ENCODE measurements around the gene NANS.

DNA sequence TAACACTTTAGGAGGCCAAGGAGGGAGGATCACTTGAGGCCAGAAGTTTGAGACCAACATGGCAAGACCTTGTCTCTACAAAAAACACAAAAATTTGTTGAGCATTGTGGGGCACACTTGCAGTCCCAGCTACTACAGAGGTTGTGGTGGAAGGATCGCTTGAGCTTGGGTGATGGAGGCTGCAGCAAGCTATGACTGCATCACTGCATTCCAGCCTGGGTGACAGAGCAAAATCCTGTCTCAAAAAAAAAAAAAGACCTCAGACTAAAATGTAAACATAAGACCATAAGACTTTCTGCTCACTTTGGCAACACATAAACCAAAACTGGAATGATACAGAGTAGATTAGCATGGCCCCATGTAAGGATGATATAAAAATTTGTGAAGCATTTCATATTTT, 24.6 kb upstream of the NANS start:
- TF ChIP-seq, protein P1, sequence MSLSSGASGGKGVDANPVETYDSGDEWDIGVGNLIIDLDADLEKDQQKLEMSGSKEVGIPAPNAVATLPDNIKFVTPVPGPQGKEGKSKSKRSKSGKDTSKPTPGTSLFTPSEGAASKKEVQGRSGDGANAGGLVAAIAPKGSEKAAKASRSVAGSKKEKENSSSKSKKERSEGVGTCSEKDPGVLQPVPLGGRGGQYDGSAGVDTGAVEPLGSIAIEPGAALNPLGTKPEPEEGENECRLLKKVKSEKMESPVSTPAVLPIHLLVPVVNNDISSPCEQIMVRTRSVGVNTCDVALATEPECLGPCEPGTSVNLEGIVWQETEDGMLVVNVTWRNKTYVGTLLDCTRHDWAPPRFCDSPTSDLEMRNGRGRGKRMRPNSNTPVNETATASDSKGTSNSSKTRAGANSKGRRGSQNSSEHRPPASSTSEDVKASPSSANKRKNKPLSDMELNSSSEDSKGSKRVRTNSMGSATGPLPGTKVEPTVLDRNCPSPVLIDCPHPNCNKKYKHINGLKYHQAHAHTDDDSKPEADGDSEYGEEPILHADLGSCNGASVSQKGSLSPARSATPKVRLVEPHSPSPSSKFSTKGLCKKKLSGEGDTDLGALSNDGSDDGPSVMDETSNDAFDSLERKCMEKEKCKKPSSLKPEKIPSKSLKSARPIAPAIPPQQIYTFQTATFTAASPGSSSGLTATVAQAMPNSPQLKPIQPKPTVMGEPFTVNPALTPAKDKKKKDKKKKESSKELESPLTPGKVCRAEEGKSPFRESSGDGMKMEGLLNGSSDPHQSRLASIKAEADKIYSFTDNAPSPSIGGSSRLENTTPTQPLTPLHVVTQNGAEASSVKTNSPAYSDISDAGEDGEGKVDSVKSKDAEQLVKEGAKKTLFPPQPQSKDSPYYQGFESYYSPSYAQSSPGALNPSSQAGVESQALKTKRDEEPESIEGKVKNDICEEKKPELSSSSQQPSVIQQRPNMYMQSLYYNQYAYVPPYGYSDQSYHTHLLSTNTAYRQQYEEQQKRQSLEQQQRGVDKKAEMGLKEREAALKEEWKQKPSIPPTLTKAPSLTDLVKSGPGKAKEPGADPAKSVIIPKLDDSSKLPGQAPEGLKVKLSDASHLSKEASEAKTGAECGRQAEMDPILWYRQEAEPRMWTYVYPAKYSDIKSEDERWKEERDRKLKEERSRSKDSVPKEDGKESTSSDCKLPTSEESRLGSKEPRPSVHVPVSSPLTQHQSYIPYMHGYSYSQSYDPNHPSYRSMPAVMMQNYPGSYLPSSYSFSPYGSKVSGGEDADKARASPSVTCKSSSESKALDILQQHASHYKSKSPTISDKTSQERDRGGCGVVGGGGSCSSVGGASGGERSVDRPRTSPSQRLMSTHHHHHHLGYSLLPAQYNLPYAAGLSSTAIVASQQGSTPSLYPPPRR (CRISPR knock-in tag; IDR thresholded peaks at IDR 0.05; ENCODE audit: borderline replicate concordance), result no peak
- TF ChIP-seq ZNF124 (CRISPR knock-in tag; IDR thresholded peaks at IDR 0.05) (no peak), JUNB (CRISPR knock-in tag; IDR thresholded peaks at IDR 0.05; ENCODE audit: borderline replicate concordance) (no peak), PTBP1 (IDR thresholded peaks at IDR 0.05; ENCODE audit: low read depth, low read length, poor library complexity, severe bottlenecking) (no peak)

Data from HepG2 (cell line).